C4-2B (cell line): Measurements from ENCODE around the gene CFDP1.

Experiments used
- CTCF ChIP-seq: fragments of 450-650 bp; conservative IDR thresholded peaks from 2 replicates; pipeline ENCODE4 v1.5.1; 2017; ENCODE audit warnings: mild to moderate bottlenecking
- ZFX ChIP-seq: fragments of 450-650 bp; IDR thresholded peaks from 2 replicates; pipeline ENCODE4 v1.6.1; 2017

- TF ChIP-seq CTCF (no peak), ZFX (no peak)
Observed at GRCh38 chr16:75250089-75250808, 183.1 kb downstream of the CFDP1 start.
